ENCODE results near the gene CGA.
"Not testable (repeated sequence)": the region's sequence is repeated elsewhere in the genome, so short reads cannot be mapped to it uniquely, and the experiment has no call there.

The CGA gene

DNA sequence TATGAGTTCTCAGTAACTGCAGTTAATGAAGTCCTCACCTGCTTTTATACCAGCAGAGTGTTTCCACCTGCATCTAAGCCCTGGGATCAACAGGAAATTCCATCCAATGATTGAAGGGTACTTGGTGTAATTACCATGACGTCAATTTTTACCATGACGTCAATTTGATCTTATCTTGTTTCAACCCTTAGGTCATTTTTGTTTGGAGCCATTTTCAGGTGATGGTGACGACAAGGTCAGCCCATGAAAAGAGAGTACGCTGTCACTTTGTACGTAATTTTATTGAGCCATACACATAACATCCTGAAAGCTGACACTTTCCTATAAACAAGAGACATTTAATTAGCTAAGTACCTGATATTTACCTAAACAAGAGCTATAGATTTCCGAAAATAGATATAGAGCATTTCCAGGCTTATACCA, at the start of gene CGA:
Gene CGA, minus strand, starts transcription at position 20 of the 423 bp plus-strand sequence. CDS start 6,906 bp downstream, outside the sequence.
- DNase-seq (ENCODE audit: low read depth, low spot score) = no peak

DNA sequence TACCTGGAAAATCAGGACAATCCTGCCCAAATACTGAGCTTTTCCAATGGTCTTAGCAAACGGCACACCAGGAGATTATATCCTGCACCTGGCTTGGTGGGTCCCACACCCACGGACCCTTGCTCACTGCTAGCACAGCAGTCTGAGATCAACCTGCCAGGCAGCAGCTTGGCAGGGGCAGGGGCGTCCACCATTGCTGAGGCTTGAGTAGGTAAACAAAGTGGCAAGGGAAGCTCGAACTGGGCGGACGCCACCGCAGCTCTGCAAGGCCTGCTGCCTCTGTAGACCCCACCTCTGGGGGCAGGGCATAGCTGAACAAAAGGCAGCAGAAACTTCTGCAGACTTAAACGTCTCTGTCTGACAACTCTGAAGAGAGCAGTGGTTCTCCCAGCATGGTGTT, 45.0 kb upstream of the CGA start:
- DNase-seq (ENCODE audit: low read depth, low spot score) = not testable (repeated sequence)

DNA sequence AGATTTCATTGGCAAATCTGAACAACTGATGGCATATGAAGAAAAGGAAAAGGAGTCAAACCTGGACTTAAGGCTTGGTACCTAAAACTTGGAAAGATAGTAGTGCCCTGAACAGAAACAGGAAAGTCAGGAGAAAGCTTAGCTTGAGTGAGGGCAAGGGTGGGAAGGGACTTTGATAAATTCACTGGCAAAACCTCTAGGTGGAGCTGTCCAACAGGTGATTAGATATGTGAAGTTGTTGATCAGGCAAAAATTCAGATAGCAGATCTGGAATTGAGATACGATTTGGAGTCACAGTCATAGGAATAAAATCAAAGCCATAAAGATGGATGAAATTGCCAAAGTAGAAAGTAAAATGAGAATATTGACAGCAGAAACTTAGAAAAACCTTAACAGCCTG, 44.3 kb upstream of the CGA start:
- no peak for DNase-seq (ENCODE audit: low read depth, low spot score)

DNA sequence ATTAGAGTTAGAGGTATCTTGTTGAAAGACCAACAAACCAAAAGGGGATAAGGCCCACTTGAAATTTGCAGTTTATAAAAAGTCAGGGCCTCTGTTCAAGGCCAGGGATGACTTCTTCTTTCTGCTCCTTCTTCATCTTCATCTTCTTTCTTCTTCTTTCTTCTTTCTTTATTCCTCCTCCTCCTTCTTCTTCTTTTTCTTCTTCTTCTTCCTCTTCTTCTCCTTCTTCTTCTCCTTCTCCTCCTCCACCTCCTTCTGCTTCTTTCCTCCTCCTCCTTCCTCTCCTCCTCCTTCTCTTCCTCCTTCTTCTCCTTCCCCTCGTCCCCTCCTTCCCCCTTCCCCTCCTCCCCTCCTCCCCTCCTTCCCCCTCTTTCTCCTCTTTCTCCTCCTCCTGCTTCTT, 42.1 kb upstream of the CGA start:
- no peak for DNase-seq (ENCODE audit: low read depth, low spot score)

DNA sequence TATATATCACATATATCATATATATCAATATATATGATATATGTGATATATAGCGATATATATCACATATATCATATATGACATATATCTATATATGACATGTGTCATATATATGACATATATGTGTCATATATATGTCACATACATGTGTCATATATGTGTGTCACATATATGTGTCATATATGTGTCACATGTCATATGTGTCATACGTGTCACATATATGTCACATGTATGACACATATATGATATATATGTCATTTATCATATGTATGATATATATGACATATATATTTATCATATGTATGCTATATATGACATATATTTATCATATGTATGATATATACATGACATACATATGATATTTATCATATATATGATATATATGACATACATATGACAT, 32.8 kb upstream of the CGA start:
- DNase-seq (ENCODE audit: low read depth, low spot score) = no peak

DNA sequence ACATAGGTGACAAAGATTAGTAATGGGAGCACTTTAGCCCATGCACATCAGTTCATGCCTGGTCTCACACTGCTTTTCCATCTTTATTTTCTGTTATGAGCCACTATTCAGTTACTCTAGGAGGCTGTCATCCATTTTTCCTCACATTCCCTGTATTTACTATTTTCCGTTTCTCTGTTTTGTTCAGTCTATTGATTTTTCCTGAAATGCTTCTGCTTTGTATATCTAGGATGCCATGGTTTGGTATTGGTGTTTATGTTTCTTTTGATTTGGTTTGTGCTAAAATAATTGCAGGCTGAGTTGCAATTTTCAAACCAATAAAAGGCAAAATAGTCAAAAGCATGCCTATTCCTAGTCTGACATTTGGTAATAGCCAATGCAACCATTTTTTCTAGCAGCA, 31.6 kb upstream of the CGA start:
- DNase-seq (ENCODE audit: low read depth, low spot score) = no peak

DNA sequence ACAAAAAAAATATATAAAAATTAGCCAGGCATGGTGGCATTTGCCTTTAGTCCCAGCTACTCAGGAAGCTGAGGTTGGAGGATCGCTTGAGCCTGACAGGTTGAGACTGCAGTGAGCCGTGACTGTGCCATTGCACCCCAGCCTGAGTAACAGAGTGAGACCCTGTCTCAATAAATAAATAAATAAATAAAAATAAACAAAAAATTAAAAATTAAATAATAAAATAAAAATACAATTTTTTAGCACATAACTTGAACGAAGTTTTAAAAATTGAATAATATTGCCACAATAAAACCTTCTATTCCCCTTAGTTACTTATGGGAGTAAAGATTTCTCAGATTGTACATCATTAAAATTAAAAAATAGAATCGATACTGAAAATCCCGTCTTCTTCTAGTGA, 29.2 kb upstream of the CGA start:
- DNase-seq (ENCODE audit: low read depth, low spot score) = no peak

DNA sequence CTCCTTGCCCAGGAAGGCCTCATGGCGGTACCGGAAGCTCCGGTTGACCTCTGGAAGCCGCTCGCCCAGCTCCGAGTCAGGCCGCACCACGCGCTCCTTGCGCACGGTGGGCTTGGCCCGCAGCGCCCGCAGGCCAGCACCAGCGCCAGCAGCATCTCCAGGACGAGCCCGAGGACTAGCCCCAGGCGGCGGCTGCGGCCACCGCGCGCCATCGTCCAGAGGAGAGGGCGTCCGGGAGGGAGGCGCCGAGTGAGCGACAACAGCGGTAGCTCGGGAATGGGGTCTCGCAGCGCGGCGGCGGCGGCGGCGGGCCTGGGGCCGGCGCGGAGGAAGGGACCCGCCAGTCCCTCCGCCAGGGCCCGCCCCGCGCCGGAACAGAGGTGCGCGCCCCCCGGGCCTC, 27.6 kb upstream of the CGA start:
- DNase-seq (ENCODE audit: low read depth, low spot score) = no peak

DNA sequence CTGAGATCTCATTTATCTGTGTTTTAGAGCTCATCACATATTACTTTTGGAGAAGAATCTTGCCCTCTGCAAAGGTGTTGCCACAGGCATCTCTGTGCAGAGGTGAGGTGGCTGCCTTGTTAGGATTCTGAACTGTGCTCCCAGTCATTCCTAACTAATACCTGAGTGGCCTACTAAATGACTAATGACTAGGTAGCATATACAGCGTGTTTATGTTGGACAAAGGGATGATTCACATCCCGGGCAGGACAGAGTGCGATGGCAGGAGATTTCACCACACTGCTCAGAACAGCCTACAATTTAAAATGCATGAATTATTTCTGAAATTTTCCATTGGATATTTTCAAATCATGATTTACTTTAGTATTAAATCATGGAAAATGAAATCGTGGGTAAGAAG, 23.1 kb upstream of the CGA start:
- no peak for DNase-seq (ENCODE audit: low read depth, low spot score)

DNA sequence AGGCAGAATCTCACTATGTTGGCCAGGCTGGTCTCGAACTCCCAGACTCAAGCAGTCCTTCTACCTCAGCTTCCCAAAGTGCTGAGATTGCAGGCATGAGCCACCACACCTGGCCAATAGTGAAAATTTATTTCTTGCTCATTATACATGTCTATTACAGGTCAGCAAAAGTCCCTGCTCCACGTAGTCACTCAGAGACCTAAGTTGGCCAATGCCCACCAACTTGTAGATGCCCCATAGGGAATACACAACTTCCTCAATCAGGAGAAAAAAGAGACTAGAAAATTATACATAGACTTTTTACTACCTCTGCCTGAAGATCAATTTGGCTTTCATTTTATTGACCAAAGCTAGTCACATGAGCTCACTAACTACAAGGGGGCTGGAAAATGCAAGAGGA, 22.0 kb upstream of the CGA start:
- DNase-seq (ENCODE audit: low read depth, low spot score) = no peak

DNA sequence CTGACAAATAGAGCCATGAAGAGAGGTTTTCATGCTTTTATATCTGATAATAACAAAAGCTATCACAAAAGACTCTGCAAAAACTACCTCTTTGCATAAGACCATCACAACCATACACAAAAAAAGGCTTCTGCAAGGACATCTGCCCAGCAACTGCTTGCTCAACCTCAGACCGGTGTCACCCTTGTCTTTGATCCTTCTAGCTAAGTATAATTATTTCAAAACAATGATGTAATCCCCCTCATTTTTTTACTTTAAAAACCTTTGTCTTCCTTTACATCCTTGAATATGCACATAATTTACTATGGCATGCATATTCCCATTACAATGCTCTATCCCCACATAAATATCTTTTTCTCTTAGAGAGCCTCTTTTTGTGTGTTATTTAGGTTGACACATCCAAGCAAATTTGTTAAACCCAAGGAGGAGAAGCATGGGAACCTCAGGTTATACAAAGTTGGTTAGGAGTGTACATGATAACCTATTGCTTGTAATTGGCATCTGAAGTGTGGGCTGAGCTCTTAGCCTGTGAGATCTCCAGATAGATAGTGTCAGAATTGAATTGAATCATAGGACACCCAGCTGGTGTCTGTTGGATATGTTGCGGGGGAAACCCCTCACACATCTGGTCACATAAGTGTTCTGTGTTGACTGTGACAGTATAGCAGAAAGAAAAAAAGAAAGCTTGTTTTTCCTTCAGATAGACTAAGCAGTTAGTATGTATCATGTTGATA, 20.7 kb upstream of the CGA start:
- DNase-seq (ENCODE audit: low read depth, low spot score) = no peak

DNA sequence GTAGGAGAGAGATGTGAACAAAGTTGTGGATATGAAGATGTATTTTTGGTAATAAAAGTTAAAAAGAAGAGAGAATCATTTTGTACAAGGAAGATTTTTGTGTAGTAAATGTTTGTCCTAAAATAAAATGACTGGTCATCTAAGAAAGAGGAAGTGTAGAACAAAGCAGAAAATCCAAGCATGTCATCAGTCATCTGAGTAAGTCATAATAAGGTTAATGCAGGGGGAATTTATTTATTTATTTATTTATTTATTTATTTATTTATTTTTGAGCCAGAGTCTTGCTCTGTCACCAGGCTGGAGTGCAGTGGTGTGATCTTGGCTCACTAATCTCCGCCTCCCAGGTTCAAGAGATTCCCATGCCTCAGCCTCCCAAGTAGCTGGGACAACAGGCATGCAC, 15.7 kb upstream of the CGA start:
- DNase-seq (ENCODE audit: low read depth, low spot score) = no peak

DNA sequence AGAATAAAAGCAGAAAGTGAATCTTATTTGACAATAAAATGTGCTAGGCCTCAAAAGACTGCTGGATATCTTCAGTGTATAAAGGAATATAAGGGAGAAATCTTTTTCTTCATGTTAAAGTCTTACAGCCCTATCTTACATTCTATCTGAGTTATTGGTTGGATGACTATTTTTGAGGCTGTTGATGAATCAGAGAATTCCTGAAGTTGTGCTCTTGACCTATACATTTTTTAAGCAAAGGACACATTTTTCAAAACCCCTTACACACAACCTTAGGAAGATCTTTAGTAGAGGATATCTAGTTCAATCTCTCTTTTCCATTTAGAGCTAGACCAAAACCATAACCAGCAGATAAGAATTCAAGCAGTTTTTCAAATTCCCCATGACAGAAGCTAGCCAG, 10.9 kb upstream of the CGA start:
- no peak for DNase-seq (ENCODE audit: low read depth, low spot score)

DNA sequence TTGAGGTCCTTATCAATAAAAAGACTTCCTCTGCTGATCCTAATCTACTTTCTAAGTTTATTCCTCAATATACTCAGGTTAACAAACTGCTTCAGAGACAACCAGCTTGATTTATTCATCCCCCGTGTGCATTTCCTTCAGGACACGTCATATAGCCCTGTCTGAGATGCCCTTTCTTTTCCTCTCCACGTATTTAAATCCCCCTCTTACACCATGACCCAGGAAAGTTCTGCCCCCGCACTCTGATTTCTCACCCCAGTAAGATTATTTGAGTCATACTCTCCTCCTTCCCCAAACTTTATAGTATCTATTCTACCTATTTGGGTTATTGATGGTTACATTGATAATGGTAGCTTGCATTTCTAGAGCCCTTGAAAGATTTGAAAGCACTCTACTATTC, 9.8 kb upstream of the CGA start:
- no peak for DNase-seq (ENCODE audit: low read depth, low spot score)

DNA sequence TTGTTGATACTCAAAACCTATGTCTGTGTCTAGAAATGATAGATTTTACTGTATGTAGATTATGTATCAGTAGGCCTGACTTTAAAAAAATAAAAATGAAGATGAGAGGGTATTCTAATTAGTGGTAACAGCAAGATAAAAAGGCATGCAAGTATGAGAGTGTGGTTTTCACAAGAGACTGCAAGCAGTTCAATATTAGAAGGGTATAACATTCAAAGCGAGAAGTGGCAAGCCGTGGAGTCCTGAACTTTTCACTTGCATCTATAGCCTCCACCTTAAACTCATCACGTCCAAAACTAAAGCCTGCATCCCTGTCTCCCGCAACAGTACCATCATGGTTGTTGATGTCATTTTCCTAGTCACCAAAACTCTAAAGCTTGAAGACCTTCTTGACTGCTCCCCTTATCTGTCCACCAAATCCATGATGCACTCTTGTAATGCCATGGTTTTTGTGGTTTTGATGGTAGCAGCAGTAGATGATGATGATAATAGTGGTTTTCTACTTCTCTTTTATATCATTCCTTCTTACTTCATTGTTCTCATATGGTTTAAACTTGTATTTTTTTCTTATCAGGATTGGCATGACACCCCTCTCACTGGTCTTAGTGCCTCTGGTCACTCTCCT, 9.2 kb upstream of the CGA start:
- no peak for DNase-seq (ENCODE audit: low read depth, low spot score)

DNA sequence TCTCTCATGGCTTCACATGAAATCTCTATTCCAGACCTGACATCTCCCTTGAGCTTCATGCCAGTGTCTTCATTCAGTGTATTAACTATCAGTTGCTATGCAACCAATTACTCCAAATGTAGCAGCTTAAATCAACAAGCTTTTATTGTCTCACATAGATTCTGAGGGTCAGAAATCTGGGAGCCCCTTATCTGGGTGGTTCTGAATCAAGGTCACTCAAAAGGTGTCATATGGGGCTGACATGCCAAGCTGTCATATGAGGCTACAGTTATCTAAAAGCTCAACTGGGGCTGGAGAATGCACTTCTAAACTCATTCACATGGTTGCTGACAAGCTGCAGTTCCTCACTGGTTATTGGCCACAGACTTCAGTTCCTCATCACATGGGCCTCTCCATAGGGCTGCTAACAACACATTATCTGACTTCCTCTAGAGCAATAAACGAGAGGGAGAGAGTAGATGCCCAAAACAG, 7.3 kb upstream of the CGA start:
- DNase-seq (ENCODE audit: low read depth, low spot score) = no peak

DNA sequence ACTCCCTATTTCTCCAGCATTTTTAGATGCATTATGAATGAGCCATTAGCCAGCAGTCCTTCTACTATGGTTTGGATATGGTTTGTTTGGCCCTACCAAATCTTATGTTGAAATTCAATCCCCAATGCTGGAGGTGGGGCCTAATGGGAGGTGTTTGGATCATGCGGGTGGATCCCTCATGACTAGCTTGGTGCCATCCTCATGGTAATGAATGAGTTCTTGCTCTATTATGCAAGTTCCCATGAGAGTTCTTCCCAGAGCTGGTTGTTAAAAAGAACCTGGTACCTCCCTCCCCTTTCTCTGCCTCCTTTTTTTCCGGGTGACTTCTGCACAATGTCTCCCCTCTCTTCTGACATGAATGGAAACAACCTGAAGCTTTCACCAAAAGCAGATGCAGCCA, 6.2 kb upstream of the CGA start:
- no peak for DNase-seq (ENCODE audit: low read depth, low spot score)

DNA sequence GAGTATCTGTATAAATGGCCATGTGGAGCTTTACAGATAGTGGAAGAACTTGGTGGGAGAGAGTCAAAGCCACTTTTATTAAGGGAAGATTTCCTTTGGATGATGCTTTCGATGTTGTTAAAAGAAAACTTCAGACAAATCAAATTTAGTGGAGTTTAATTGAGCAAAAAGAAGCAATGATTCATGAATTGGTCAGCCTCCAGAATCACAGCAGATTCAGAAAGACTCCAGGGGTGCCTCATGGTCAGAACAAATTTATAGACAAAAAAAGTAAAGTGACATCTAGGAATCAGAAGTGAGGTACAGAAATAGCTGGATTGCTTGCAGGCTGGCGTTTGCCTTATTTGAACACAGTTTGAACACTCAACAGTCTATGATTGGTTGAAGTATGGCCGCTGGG, 5.3 kb upstream of the CGA start:
- DNase-seq (ENCODE audit: low read depth, low spot score) = no peak

DNA sequence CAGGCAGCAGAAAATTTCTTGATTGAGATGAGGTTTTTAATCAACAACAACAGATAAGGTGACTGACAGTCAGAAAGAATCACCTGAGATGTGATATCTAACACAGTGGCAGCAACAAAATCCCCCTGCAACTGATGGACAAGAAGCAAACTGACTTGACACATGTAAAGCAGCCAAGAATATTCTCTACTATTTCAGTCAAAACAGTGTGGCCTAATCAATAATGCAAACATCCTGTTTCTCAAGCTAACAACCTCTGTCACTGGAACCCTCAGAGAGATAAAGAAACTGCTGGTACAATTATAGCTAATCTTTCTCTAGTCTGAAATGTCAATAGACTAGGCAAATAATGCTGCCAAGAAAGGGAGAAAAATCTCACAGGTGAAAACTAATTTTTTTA, 4.6 kb upstream of the CGA start:
- DNase-seq (ENCODE audit: low read depth, low spot score) = no peak

DNA sequence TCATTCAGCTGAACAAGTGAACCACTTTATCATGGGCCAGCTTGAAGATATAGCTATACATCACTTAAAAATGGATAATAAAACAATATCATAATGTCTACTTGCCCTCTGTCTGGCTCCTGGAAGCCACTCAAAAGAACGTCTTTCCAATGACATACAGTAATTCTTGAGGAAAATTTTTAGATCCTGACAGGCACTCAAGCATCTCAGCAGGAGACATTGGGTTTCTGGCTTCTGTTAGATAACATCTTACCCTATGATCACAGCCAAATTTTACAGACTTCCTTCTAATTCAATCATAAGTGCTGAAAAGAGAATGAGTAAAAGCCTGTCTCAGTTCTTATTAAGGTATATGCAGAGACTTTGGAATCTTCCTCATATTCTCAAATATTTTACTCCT, 330 bp downstream of the CGA start:
- DNase-seq (ENCODE audit: low read depth, low spot score) = no peak

DNA sequence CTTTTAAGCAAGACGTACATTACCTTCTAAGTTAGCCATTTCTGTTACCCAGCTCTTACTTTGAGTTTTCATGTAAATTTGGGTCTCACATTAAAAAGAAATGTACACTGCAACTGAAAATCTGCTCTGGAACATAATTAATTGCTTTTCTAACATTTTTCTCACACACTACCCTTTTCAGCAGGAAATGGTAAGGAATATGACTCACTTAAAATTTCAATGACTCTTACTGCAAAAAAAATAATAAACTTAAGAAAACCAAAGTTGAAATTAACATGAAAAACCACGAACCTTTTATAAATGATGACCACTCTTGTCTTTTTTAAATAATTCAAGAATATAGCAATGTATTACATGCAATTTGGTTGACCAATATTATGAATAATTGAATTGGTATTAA, 1.3 kb downstream of the CGA start:
- no peak for DNase-seq (ENCODE audit: low read depth, low spot score)

DNA sequence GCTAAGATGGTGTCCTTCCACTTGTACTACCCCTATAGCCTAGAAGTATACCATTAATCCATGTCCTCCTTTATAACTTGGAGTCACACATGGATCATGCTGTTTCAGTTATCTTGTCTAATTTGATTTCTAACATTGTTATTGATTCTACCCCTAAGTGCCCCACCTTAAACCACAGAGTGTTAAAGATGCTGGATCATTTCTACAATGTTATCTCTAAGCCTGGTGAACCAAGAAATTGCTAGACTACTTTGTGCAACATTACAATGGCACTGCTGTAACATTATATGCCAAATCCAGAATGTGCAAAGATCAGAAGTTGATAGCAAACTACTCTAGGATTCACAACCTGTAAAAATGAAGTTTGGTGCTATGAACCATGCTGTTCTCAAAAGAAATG, 1.7 kb downstream of the CGA start:
- DNase-seq (ENCODE audit: low read depth, low spot score) = no peak

DNA sequence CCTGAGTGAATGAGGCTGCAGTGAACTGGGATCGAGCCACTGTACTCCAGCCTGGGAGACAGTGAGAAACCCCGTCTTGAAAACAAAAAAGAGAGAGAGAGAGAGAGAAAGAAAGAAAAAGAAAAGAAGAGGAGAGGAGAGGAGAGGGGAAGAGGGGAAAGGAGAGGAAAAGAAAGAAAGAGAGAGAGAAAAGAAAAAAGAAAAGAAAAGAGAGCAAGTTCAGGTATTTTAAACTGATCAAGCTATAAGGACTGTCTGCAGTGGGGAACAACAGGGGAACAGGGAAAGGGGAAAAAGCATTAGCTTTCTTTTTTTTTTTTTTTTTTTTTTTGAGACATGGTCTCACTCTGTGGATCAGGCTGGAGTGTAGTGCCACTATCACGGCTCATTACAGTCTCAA, 2.5 kb downstream of the CGA start:
- no peak for DNase-seq (ENCODE audit: low read depth, low spot score)

DNA sequence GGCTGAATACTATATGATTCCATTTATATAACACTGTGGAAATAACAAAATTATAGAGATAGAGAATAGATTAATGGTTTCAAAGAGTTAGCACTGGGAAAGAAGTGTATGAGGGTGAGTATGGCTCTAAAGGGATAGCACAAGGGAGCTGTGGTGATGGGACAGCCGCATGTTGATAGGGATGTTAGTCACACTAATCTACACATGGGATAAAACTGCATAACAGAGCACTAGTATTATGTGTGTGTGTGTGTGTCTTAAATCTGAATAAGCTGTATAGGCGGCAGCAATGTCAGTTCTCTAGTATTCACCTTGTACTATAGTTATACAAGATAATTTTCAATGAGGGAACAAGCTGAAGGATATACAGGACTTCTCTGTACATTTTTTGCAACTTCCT, 5.8 kb downstream of the CGA start:
- DNase-seq (ENCODE audit: low read depth, low spot score) = no peak
